Body of pancreas (tissue), 4 donors: ENCODE measurements around the gene BCAP29. TPM values are rescaled to one million over a fixed set of nuclear protein-coding genes. Genes with fewer than 3 reads are reported as not detected.

Experiments used
- ATAC-seq: fragments of 150-250 bp; one replicate; pipeline ENCODE4 v1.9.1; 2016
- DNase-seq, 4 donors: peaks; one replicate each; pipeline ENCODE4 v3.0.0-alpha.2; 2019
- H3K27ac ChIP-seq, 4 donors: fragments of 200-600 bp; sonication (generic); 1 replicate in 3 of 4; 2 replicates in 1 of 4; pipeline versions ENCODE4 v1.5.1 to v1.6.1; 2016 to 2019; ENCODE audit warnings: mild to moderate bottlenecking in 1 of 4, mixed read lengths in 1 of 4, moderate library complexity in 1 of 4
- H3K27me3 ChIP-seq, 2 donors: fragments of 200-600 bp; sonication (generic); one replicate each; pipeline ENCODE4 v1.6.0; 2016; ENCODE audit warnings: mild to moderate bottlenecking in 1 of 2
- H3K36me3 ChIP-seq, 2 donors: fragments of 200-600 bp; sonication (generic); replicated peaks in 1 of 2; 2 replicates each; pipeline ENCODE4 v1.5.1; 2016; ENCODE audit warnings: low read depth in 2 of 2; ENCODE audit not compliant: insufficient read depth in 1 of 2
- H3K4me1 ChIP-seq: fragments of 200-600 bp; sonication (generic); one replicate; pipeline ENCODE4 v1.6.0; 2016
- H3K4me3 ChIP-seq, 2 donors: fragments of 200-600 bp; sonication (generic); 1 replicate in 1 of 2; 2 replicates in 1 of 2; pipeline ENCODE4 v1.5.1; 2016 to 2019
- H3K9me3 ChIP-seq, 3 donors: fragments of 200-600 bp; sonication (generic); 1 replicate in 2 of 3; 2 replicates in 1 of 3; pipeline ENCODE4 v1.5.1; 2016
- CTCF ChIP-seq, 7 experiments: fragments of 450-650 bp in 4 of 7; fragments of 200-600 bp in 3 of 7; sonication (generic) in 3 of 7; IDR thresholded peaks; one replicate each; pipeline ENCODE4 v1.5.1; 2016 to 2019; ENCODE audit warnings: antibody characterized with exemption in 7 of 7
- POLR2A ChIP-seq, 3 donors: fragments of 450-650 bp; IDR thresholded peaks; one replicate each; pipeline ENCODE4 v1.6.1; 2016; ENCODE audit warnings: antibody characterized with exemption in 3 of 3, mild to moderate bottlenecking in 2 of 3
- WGBS, 2 donors: methylation state at CpG; one replicate each; pipeline ENCODE4 v1.1.5; 2017; 5-methylcytosine and 5-hydroxymethylcytosine counted together
- intact Hi-C: fragments of 100-400 bp; cut with DNase I; formaldehyde crosslinking; loops from one replicate; pipeline ENCODE4 v1.15.1; 2023
- total RNA-seq, 2 donors: library from RNA; depleted of rRNA; stranded (reverse); fragments of >200 nt; gene quantifications; one replicate each; pipeline ENCODE4 v1.1.0, GENCODE V29; 2016

The BCAP29 gene
- total RNA-seq, 2 donors from 2014 or later = 20.8 to 37.9 TPM

DNA sequence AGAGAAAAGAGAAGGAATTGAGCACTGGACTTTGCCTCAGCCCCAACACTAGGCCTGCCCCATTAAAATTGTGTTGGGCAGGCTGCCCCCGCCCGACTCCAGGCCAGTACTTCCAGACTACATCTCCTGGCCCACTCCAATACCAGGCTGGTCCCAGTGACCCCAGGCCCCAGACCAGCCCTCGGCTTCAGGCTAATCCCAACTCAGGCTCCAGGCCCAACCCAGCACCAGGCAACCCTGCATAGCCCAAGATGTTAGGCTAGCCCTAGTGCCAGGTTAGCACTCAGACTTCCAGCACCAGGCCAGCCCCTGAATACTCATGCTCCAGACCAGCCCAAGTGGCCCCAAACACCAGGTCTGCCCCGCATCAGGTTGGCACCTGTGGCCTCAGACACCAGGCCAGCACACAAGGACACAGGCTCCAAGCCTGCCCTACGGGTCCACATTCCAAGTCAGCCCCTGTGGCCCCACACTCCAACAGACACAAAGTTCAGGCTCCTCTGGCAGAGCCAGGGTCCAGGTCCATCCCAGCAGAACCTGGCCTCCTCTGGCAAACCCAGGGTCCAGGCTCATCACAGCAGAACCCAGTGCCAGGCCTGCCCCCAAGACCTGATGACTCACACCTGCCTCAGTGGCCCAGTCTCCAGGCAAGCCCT, 36.6 kb upstream of the BCAP29 start:
- peaks cover 0 to 4% of the 10 kb centered on the region in 2 donors for H3K36me3 ChIP-seq
- intact Hi-C loops = no loop called here
- ATAC-seq (no peak), DNase-seq (no peak)
- H3K27ac ChIP-seq = no peak overlapping the region
- no peaks in the 10 kb centered on the region for H3K27me3 ChIP-seq
- WGBS, 2 donors = 90% methylated on average over 5 of the region's 5 CpGs; no CpG with 5 or more reads in 1 of the 2 donors
- no peaks in the 10 kb centered on the region for H3K9me3 ChIP-seq
- H3K4me1 ChIP-seq = peaks cover 5% of the 10 kb centered on the region
- no peak for TF ChIP-seq CTCF (IDR thresholded peaks at IDR 0.05)
- TF ChIP-seq POLR2A (IDR thresholded peaks at IDR 0.05) = no peak
- no peak overlapping the region for H3K4me3 ChIP-seq

- DNase-seq (no peak), ATAC-seq (no peak)
- no peak overlapping the region for H3K4me3 ChIP-seq
- H3K9me3 ChIP-seq = no peaks in the 10 kb centered on the region
- WGBS, 2 donors = 91 to 99% methylated on average over 4 of the region's 4 CpGs
- H3K4me1 ChIP-seq = peaks cover 3% of the 10 kb centered on the region
- H3K27ac ChIP-seq = no peak overlapping the region
- peaks cover 0 to 4% of the 10 kb centered on the region in 2 donors for H3K36me3 ChIP-seq
- no peaks in the 10 kb centered on the region for H3K27me3 ChIP-seq
- TF ChIP-seq POLR2A (IDR thresholded peaks at IDR 0.05) = no peak
- no peak for TF ChIP-seq CTCF (IDR thresholded peaks at IDR 0.05)
- intact Hi-C loops = no loop called here
These were observed 35.0 kb upstream of the BCAP29 start for GRCh38 chr7:107544848-107545591.

DNA sequence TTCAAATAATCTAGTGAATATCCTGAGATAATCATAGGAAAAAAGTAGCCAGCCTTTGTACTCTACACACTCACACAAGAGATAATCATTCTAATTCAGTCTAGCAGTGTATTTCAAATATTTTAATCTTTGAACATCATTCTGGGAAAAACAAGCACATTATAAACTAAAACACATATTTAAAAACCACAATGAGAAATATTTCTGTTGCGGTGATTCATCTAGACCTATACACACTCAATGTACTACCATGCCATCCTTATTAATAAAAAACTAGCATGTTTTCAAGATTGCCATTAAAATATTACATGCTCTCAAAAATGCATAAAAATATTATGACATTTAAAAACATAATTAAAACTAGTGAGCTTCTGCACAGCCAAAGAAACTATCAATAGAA, 28.1 kb upstream of the BCAP29 start:
- WGBS, 2 donors = 97 to 100% methylated on average over 1 of the region's 1 CpG
- intact Hi-C loops = no loop called here

DNA sequence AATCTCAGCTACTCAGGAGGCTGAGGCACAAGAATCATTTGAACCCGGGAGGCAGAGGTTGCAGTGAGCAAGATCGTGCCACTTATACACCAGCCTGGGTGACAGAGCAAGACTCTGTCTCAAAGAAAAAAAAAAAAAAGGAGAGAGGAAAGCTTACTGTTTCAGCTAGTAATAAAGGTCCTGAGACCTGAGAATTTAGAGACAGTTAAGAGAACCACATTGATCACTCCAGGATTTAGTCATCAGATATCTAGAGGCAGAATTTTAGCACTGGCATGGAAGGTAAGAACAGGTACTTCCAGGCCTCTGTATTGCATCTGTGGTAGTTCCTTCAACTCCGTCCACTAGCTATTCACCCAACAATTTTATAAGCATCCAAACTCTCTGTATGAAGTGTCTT, 24.2 kb upstream of the BCAP29 start:
- Histone ChIP-seq H3K9me3 (no peaks in the 10 kb centered on the region), H3K36me3 (peaks cover 5% of the 10 kb centered on the region in 2 donors), H3K27ac (no peak overlapping the region), H3K4me1 (peaks cover 16% of the 10 kb centered on the region), H3K4me3 (no peak overlapping the region), H3K27me3 (no peaks in the 10 kb centered on the region)
- TF ChIP-seq POLR2A (IDR thresholded peaks at IDR 0.05) (no peak), CTCF (IDR thresholded peaks at IDR 0.05) (no peak)
- ATAC-seq = no peak
- DNase-seq = no peak
- 97% methylated on average over 3 of the region's 3 CpGs for WGBS, 2 donors
- intact Hi-C loops = no loop called here

More for the DNA sequence above, 28.1 kb upstream of the BCAP29 start:
- H3K9me3 ChIP-seq = no peaks in the 10 kb centered on the region
- H3K27me3 ChIP-seq = no peaks in the 10 kb centered on the region
- no peak overlapping the region for H3K27ac ChIP-seq
- ATAC-seq (no peak), DNase-seq (no peak)
- no peak overlapping the region for H3K4me3 ChIP-seq
- no peak for TF ChIP-seq POLR2A (IDR thresholded peaks at IDR 0.05)
- TF ChIP-seq CTCF (IDR thresholded peaks at IDR 0.05) = no peak
- peaks cover 5% of the 10 kb centered on the region in 2 donors for H3K36me3 ChIP-seq
- no peaks in the 10 kb centered on the region for H3K4me1 ChIP-seq
